Measurements from ENCODE around the gene CAMK1D.

The CAMK1D gene

DNA sequence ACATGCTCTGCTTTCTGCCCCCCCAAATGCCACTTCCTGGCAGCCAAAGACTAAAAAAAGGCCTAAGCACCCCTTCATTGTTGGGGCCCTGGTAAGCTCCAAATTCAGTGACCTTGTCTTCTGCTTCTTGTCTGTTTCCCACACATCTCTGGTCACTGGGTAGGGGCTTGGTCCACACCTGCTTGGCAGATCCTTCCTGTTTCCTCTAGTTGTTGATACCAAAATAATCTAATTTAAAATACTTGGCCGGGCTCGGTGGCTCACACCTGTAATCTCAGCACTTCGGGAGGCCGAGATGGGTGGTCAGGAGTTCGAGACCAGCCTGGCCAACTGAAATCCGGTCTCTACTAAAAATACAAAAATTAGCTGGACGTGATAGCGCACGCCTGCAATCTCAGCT is 130.6 kb downstream of the CAMK1D start:
- Histone ChIP-seq H3F3A (ENCODE audit: control insufficient read depth, insufficient read depth) (0 out of 2 replicates have a peak, but pooled peaks cover 2% of the 10 kb centered on the region), H3K27me3 (ENCODE audit: control insufficient read depth, low read length) (no peaks in the 10 kb centered on the region), H4K20me1 (ENCODE audit: control insufficient read depth, insufficient read depth, low read depth, low read length) (no peaks in the 10 kb centered on the region), H3K4me3 (ENCODE audit: low read length) (no peak overlapping the region), H3K4me1 (ENCODE audit: control insufficient read depth, low read length) (peaks cover 30% of the 10 kb centered on the region), H3K4me2 (ENCODE audit: low read length) (no peak overlapping the region), H3K27ac (ENCODE audit: low read depth, low read length) (no peak overlapping the region), H3K9me3 (ENCODE audit: control insufficient read depth, insufficient read depth, low read length) (no peaks in the 10 kb centered on the region), H3K79me2 (ENCODE audit: control insufficient read depth, low read length) (peaks cover 71% of the 10 kb centered on the region), H3K9me2 (replicated peaks; ENCODE audit: control insufficient read depth, low read length) (no peaks in the 10 kb centered on the region), H3K36me3 (ENCODE audit: control insufficient read depth, low read length) (no peaks in the 10 kb centered on the region; the same call in 1 of the 2 replicates)
- no peak for TF ChIP-seq EZH2phosphoT487 (IDR thresholded peaks at IDR 0.05; ENCODE audit: borderline replicate concordance, low read length)
- TF ChIP-seq, protein P1, sequence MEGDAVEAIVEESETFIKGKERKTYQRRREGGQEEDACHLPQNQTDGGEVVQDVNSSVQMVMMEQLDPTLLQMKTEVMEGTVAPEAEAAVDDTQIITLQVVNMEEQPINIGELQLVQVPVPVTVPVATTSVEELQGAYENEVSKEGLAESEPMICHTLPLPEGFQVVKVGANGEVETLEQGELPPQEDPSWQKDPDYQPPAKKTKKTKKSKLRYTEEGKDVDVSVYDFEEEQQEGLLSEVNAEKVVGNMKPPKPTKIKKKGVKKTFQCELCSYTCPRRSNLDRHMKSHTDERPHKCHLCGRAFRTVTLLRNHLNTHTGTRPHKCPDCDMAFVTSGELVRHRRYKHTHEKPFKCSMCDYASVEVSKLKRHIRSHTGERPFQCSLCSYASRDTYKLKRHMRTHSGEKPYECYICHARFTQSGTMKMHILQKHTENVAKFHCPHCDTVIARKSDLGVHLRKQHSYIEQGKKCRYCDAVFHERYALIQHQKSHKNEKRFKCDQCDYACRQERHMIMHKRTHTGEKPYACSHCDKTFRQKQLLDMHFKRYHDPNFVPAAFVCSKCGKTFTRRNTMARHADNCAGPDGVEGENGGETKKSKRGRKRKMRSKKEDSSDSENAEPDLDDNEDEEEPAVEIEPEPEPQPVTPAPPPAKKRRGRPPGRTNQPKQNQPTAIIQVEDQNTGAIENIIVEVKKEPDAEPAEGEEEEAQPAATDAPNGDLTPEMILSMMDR (IDR thresholded peaks at IDR 0.05; ENCODE audit: low read depth, low read length, poor library complexity, severe bottlenecking), result no peak

DNA sequence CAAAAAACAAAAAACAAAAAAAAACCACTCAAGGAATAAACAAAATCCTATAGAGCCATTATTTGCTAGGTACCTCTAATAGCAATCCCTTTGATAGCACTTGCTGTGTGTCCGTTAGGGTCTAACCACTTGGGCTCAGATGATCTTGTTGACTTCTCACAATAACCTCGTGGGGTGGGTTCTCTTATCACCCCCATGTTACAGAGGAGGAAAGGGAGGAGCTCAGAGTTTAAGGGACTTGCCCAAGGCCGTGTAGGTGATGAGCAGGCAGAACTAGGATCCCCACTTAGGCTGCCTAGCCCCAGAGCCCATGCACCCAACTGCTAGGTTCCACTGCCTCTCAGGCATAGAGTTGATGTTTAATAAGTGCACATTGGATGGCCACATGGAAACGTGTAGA is 131.1 kb downstream of the CAMK1D start:
- Histone ChIP-seq H3K27me3 (ENCODE audit: control insufficient read depth, low read length) (no peaks in the 10 kb centered on the region), H3K9me3 (ENCODE audit: control insufficient read depth, insufficient read depth, low read length) (no peaks in the 10 kb centered on the region), H3F3A (ENCODE audit: control insufficient read depth, insufficient read depth) (0 out of 2 replicates have a peak, but pooled peaks cover 2% of the 10 kb centered on the region), H3K27ac (ENCODE audit: low read depth, low read length) (no peak overlapping the region), H3K9me2 (replicated peaks; ENCODE audit: control insufficient read depth, low read length) (no peaks in the 10 kb centered on the region), H3K79me2 (ENCODE audit: control insufficient read depth, low read length) (peaks cover 71% of the 10 kb centered on the region), H3K4me3 (ENCODE audit: low read length) (no peak overlapping the region), H4K20me1 (ENCODE audit: control insufficient read depth, insufficient read depth, low read depth, low read length) (no peaks in the 10 kb centered on the region), H3K36me3 (ENCODE audit: control insufficient read depth, low read length) (no peaks in the 10 kb centered on the region; the same call in 1 of the 2 replicates), H3K4me1 (ENCODE audit: control insufficient read depth, low read length) (peaks cover 35% of the 10 kb centered on the region), H3K4me2 (ENCODE audit: low read length) (no peak overlapping the region)
- TF ChIP-seq, protein P1 (IDR thresholded peaks at IDR 0.05; ENCODE audit: low read depth, low read length, poor library complexity, severe bottlenecking), result no peak
- no peak for TF ChIP-seq EZH2phosphoT487 (IDR thresholded peaks at IDR 0.05; ENCODE audit: borderline replicate concordance, low read length)

GRCh38 chr10:12481924-12482323 is 132.6 kb downstream of the CAMK1D start:
- H3K79me2 ChIP-seq (ENCODE audit: control insufficient read depth, low read length), result peaks cover 72% of the 10 kb centered on the region
- no peaks in the 10 kb centered on the region for H3K27me3 ChIP-seq (ENCODE audit: control insufficient read depth, low read length)
- no peaks in the 10 kb centered on the region for H3K9me2 ChIP-seq (replicated peaks; ENCODE audit: control insufficient read depth, low read length)
- peak overlapping the region; percentile 35 for H3K4me2 ChIP-seq (ENCODE audit: low read length)
- H3K27ac ChIP-seq (ENCODE audit: low read depth, low read length), result no peak overlapping the region
- H3K9me3 ChIP-seq (ENCODE audit: control insufficient read depth, insufficient read depth, low read length), result no peaks in the 10 kb centered on the region
- 0 out of 2 replicates have a peak, but pooled peaks cover 2% of the 10 kb centered on the region for H4K20me1 ChIP-seq (ENCODE audit: control insufficient read depth, insufficient read depth, low read depth, low read length)
- no peak overlapping the region for H3K4me3 ChIP-seq (ENCODE audit: low read length)
- peaks cover 40% of the 10 kb centered on the region for H3K4me1 ChIP-seq (ENCODE audit: control insufficient read depth, low read length)
- peaks cover 3% of the 10 kb centered on the region; the same call in 1 of the 2 replicates for H3K36me3 ChIP-seq (ENCODE audit: control insufficient read depth, low read length)
- H3F3A ChIP-seq (ENCODE audit: control insufficient read depth, insufficient read depth), result 0 out of 2 replicates have a peak, but pooled peaks cover 2% of the 10 kb centered on the region
- no peak for TF ChIP-seq EZH2phosphoT487 (IDR thresholded peaks at IDR 0.05; ENCODE audit: borderline replicate concordance, low read length)
- TF ChIP-seq, protein P1 (IDR thresholded peaks at IDR 0.05; ENCODE audit: low read depth, low read length, poor library complexity, severe bottlenecking), result no peak

Data from DOHH2 (cell line).